HG03139 (cell line): ENCODE results near the gene KRT20.
"Not testable (repeated sequence)": the region's sequence is repeated elsewhere in the genome, so short reads cannot be mapped to it uniquely, and the experiment has no call there.

Experiments
- ATAC-seq: cut with Tn5 transposase; IDR thresholded peaks from one replicate; pipeline ENCODE4 v1.9.1; 2021; ENCODE audit not compliant: unreplicated experiment

Gene KRT20

GRCh38 chr17:40900809-40901356, 15.8 kb upstream of the KRT20 start:
- no peak for ATAC-seq

GRCh38 chr17:40896916-40897455, 11.9 kb upstream of the KRT20 start:
- ATAC-seq: no peak

GRCh38 chr17:40895106-40895730, 10.2 kb upstream of the KRT20 start:
- ATAC-seq: no peak

DNA sequence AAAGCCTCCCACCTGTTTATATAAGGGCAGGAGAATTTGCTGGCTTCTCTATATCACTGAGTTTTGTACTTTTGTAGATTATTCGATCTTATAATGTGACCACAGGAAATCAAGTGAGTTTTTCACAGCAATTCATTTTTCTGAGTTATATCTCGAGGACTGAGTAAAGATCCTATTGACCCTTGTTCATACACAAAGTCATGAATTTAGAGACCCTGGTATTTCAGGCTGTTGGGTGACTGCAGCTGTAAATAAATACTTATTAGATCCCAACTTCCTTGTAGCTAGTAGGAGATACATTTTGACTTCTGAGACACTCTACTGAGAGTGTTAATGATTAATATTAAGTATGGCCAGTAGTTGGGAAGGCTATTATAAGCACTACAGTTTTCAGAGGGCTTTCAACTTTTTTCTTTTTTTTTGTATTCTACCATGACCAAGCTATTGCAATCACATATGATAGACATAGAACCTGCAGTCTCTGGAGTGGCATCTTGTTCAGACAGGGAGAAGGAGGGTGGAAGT, 3.2 kb upstream of the KRT20 start:
- ATAC-seq: no peak

- ATAC-seq: no peak
These were observed 1.0 kb upstream of the KRT20 start for GRCh38 chr17:40886090-40886489.

- ATAC-seq: no peak
These were observed 1.3 kb downstream of the KRT20 start for GRCh38 chr17:40883626-40884334.

- ATAC-seq: no peak
These were observed 2.0 kb downstream of the KRT20 start for GRCh38 chr17:40883031-40883430.

- no peak for ATAC-seq
These were observed 6.0 kb downstream of the KRT20 start for GRCh38 chr17:40879026-40879425.

- no peak for ATAC-seq
These were observed 7.0 kb downstream of the KRT20 start for GRCh38 chr17:40878044-40878443.

DNA sequence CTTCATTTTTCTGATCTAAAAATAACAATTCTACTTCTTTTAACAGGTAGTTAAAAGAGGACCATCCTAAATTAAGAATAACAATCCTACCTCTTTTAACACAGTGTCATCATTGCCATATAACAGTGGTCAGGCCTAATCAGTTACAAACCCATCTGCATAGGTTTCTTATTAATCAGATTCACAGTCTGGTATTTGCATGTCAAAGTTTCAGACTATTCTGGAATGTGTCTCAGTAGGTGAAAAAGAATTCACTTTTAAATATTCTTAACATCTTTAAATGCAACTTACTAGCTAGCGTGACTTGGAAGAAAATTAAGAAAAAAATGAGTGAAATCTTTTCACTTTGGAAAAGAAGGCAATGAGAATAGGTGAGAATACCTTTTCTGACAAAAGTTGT, 11.2 kb downstream of the KRT20 start:
- ATAC-seq: no peak

DNA sequence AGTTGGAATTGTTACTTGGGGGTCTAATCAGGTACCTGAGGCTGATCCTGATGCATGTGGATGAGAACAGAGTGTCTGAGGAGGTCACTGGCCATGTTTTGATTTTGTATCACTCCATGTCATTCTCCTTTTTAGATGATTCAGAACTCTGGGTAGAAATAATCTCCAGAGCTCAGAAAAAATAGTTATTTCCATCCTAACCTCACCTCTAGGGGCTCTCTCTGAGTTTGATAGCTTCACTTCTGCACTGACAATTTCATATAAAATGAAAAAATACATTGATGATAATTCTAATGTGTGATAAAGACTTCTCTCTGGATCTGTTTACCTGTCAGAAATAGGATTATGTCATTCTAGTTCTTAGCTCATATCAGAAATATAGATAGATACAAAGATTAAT, 11.8 kb downstream of the KRT20 start:
- ATAC-seq: no peak

GRCh38 chr17:40872416-40872815, 12.6 kb downstream of the KRT20 start:
- ATAC-seq: no peak

- no peak for ATAC-seq
These were observed 13.7 kb downstream of the KRT20 start for GRCh38 chr17:40871316-40871715.

GRCh38 chr17:40870136-40870535, 14.9 kb downstream of the KRT20 start:
- ATAC-seq: no peak

DNA sequence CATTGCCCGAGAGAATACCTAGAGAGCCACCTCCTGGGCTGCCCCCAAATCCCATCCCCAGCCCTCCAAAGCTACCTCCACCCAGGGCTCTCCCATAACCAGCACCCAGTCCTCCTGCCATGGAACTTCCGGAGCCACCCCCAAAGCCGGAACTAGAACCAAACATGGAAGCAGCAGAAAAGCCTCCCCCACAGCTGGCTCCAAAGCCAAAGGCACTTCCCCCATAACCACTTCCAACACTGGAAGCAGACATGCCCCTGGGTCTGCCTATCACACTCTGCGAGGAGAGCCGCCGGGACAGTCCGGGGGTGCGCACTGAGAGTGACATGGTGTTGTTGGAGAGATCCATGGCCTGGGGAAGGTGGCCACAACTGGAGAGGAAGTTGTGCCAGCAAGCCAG, 18.2 kb downstream of the KRT20 start, which contains the start of gene KRT12:
TSS of gene KRT12 (minus strand) at position 386 of the 400 bp plus-strand sequence. CDS start at position 349, 37 bp downstream.
- ATAC-seq: no peak

DNA sequence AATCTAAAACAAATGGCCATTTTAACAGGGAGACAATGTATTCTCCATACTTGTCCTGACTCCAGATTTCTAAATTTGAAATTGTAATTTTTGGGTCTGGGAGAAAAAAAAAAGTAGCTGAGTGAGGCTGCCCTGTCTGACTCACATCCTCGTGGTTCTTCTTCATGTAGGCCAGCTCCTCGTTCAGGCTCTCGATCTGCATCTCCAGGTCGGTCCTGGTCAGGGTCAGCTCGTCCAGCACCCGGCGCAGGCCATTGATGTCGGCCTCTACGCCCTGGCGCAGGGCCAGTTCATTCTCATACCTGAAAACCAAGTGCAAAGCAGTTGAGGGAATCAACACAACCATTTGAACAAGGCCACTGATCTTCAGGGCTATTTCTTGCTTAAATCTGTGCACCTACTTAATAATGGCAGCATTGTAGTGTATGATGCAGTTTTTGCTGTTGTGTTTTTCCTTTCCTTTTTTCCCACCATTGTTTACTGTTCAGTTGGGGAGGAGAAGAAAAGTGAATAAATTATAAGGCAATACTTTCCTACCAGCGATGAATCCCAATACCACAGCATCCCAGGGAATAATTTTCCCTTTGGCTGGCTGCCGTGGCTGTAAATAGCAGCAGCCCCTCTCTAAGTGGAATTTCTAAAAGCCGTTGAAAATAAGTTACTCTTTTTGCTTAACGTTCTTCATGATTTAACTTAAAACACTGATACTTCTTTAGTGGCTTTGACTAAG, 20.2 kb downstream of the KRT20 start:
- no peak for ATAC-seq

GRCh38 chr17:40862985-40863733, 21.9 kb downstream of the KRT20 start:
- ATAC-seq: no peak

- ATAC-seq: no peak
These were observed 25.5 kb downstream of the KRT20 start for GRCh38 chr17:40859536-40859935.

- ATAC-seq: not testable (repeated sequence)
These were observed 26.4 kb downstream of the KRT20 start for GRCh38 chr17:40858667-40859066.

DNA sequence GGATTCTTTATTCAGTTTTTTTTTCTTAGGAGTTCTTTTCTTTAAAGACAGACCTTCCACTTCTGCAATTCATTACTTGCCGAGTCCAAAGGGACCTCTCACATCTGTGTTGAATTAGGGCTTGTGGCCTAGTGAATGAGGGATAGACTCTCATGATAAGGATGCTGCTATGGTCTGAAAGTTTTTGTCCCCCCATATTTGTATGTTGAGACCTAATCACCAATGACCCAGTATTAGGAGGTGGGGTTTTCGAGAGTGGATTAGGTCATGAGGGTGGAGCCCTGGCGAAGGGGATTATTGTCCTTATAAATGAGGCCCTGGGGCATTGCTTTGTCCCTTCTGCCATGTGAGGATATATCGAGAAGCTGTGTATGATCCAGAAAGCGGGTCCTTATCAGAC, 27.5 kb downstream of the KRT20 start:
- no peak for ATAC-seq
